CD14-positive monocyte (primary cell): ENCODE measurements around the gene C19orf38. TPM values are rescaled to one million over a fixed set of nuclear protein-coding genes. Genes with fewer than 3 reads are reported as not detected.

Experiments
- DNase-seq, 3 donors: peaks; one replicate each; pipeline ENCODE4 v3.0.0-alpha.2; 2011 to 2022
- H2AFZ ChIP-seq: 2 replicates; pipeline ENCODE4 v1.6.0; 2012; ENCODE audit warnings: mild to moderate bottlenecking, low read depth, low read length, inconsistent platforms; ENCODE audit not compliant: insufficient read depth, poor library complexity, severe bottlenecking
- H3K27ac ChIP-seq, 2 donors: 1 replicate in 1 of 2; 2 replicates in 1 of 2; pipeline ENCODE4 v1.5.1; 2012 to 2013; ENCODE audit warnings: low read length in 2 of 2, control low read depth in 1 of 2, inconsistent platforms in 1 of 2, low read depth in 1 of 2, mild to moderate bottlenecking in 1 of 2
- H3K27me3 ChIP-seq, 2 donors: one replicate each; pipeline versions ENCODE4 v1.6.0 to v1.6.1; 2011 to 2013; ENCODE audit warnings: low read length in 2 of 2; ENCODE audit not compliant: control insufficient read depth in 2 of 2, insufficient read depth in 2 of 2
- H3K36me3 ChIP-seq, 2 donors: replicated peaks in 1 of 2; 1 replicate in 1 of 2; 2 replicates in 1 of 2; pipeline versions ENCODE4 v1.5.1 to v1.6.1; 2012 to 2013; ENCODE audit warnings: low read length in 2 of 2, control low read depth in 1 of 2, inconsistent platforms in 1 of 2, mild to moderate bottlenecking in 1 of 2; ENCODE audit not compliant: insufficient read depth in 2 of 2, control insufficient read depth in 1 of 2
- H3K4me1 ChIP-seq, 2 donors: 1 replicate in 1 of 2; 2 replicates in 1 of 2; pipeline versions ENCODE4 v1.5.1 to v1.6.1; 2012 to 2013; ENCODE audit warnings: low read length in 2 of 2, control low read depth in 1 of 2, inconsistent platforms in 1 of 2, mild to moderate bottlenecking in 1 of 2, moderate library complexity in 1 of 2; ENCODE audit not compliant: insufficient read depth in 2 of 2, control insufficient read depth in 1 of 2
- H3K4me2 ChIP-seq: replicated peaks from 2 replicates; pipeline ENCODE3; 2012; ENCODE audit warnings: low read length, moderate library complexity, mild to moderate bottlenecking; ENCODE audit not compliant: poor library complexity, severe bottlenecking; ENCODE audit errors: extremely low read depth
- H3K4me3 ChIP-seq, 3 experiments: fragments of 200-600 bp in 1 of 3; sonication (generic) in 1 of 3; replicated peaks in 1 of 3; 1 replicate in 2 of 3; 2 replicates in 1 of 3; pipeline ENCODE4 v1.5.1; 2011 to 2013; ENCODE audit warnings: low read length in 3 of 3, mild to moderate bottlenecking in 3 of 3, control low read depth in 2 of 3, low read depth in 2 of 3, inconsistent platforms in 1 of 3, moderate library complexity in 1 of 3
- H3K79me2 ChIP-seq: 2 replicates; pipeline ENCODE4 v1.6.0; 2012; ENCODE audit warnings: mild to moderate bottlenecking, control low read depth, inconsistent platforms, low read length, moderate library complexity; ENCODE audit not compliant: insufficient read depth
- H3K9ac ChIP-seq: 2 replicates; pipeline ENCODE4 v1.6.0; 2017; ENCODE audit warnings: low read length, mild to moderate bottlenecking; ENCODE audit not compliant: insufficient read depth, poor library complexity, severe bottlenecking
- H3K9me3 ChIP-seq, 2 donors: replicated peaks in 1 of 2; 1 replicate in 1 of 2; 2 replicates in 1 of 2; pipeline versions ENCODE4 v1.5.1 to v1.6.1; 2012 to 2013; ENCODE audit warnings: low read length in 2 of 2, control low read depth in 1 of 2; ENCODE audit not compliant: control insufficient read depth in 1 of 2, insufficient read depth in 1 of 2
- H4K20me1 ChIP-seq: 2 replicates; pipeline ENCODE4 v1.6.0; 2012; ENCODE audit warnings: mild to moderate bottlenecking, low read length, control low read depth, moderate library complexity; ENCODE audit not compliant: insufficient read depth
- H3K27ac Mint-ChIP-seq, 7 donors: one replicate each; pipeline ENCODE4 v1.8.0; 2020; ENCODE audit warnings: mild to moderate bottlenecking in 7 of 7, mixed read lengths in 7 of 7, moderate library complexity in 6 of 7, inconsistent platforms in 2 of 7
- H3K27me3 Mint-ChIP-seq, 3 donors: one replicate each; pipeline ENCODE4 v1.8.0; 2021 to 2022; ENCODE audit warnings: low read depth in 3 of 3, mild to moderate bottlenecking in 3 of 3, mixed read lengths in 3 of 3, moderate library complexity in 3 of 3, inconsistent platforms in 1 of 3
- H3K36me3 Mint-ChIP-seq, 2 donors: one replicate each; pipeline ENCODE4 v1.8.0; 2020; ENCODE audit warnings: mixed read lengths in 2 of 2, inconsistent platforms in 1 of 2, mild to moderate bottlenecking in 1 of 2
- H3K4me1 Mint-ChIP-seq: one replicate; pipeline ENCODE4 v1.8.0; 2020; ENCODE audit warnings: mild to moderate bottlenecking, mixed read lengths
- H3K4me3 Mint-ChIP-seq, 2 donors: one replicate each; pipeline ENCODE4 v1.8.0; 2020; ENCODE audit warnings: mild to moderate bottlenecking in 2 of 2, mixed read lengths in 2 of 2, moderate library complexity in 1 of 2
- H3K9me3 Mint-ChIP-seq, 7 donors: one replicate each; pipeline ENCODE4 v1.8.0; 2020 to 2022; ENCODE audit warnings: mixed read lengths in 7 of 7, mild to moderate bottlenecking in 6 of 7, moderate library complexity in 6 of 7, inconsistent platforms in 2 of 7
- CTCF ChIP-seq: fragments of 200-600 bp; IDR thresholded peaks from one replicate; pipeline ENCODE4 v1.8.0; 2022; ENCODE audit warnings: antibody characterized with exemption, mild to moderate bottlenecking
- WGBS: methylation state at CpG from one replicate; pipeline ENCODE4 v1.1.5; 2013; ENCODE audit warnings: missing lambda C conversion rate; ENCODE audit not compliant: insufficient coverage; 5-methylcytosine and 5-hydroxymethylcytosine counted together
- intact Hi-C, 2 donors: fragments of 100-400 bp; cut with micrococcal nuclease; formaldehyde crosslinking; loops; one replicate each; pipeline versions ENCODE4 v1.15.0 to v1.15.1; 2023
- polyA plus RNA-seq, 3 donors: library from polyadenylated mRNA; depleted of rRNA in 1 of 3; unstranded in 2 of 3; stranded (reverse) in 1 of 3; fragments of 300-500 nt in 2 of 3; fragments of >200 nt in 1 of 3; fragmentation: Illumina TruSeq in 2 of 3; gene quantifications; 1 replicate in 2 of 3; 2 replicates in 1 of 3; pipeline ENCODE4 v1.2.3, GENCODE V29; 2012 to 2021

Gene C19orf38
- polyA plus RNA-seq, 3 donors = 134 to 174 (median 149) TPM

GRCh38 chr19:10895920-10896319 lies 47.7 kb downstream of the C19orf38 start:
- Mint-ChIP-seq H3K4me1 (peaks cover 11% of the 10 kb centered on the region), H3K27me3 (peaks cover 0 to 1% (median 0%) of the 10 kb centered on the region in 3 donors), H3K27ac (peak overlapping the region in 1 of 7 donors; percentile 72), H3K9me3 (peaks cover 0 to 2% (median 0%) of the 10 kb centered on the region in 7 donors), H3K36me3 (peaks cover 0 to 15% of the 10 kb centered on the region in 2 donors), H3K4me3 (no peak overlapping the region)
- no peaks in the 10 kb centered on the region for H3K9me3 ChIP-seq
- H3K4me1 ChIP-seq = peaks cover 7 to 11% of the 10 kb centered on the region in 2 donors
- 97% methylated on average over 7 of the region's 12 CpGs for WGBS
- H4K20me1 ChIP-seq = peaks cover 60% of the 10 kb centered on the region
- intact Hi-C loops = no loop called here
- TF ChIP-seq CTCF = no peak
- H2AFZ ChIP-seq = no peak overlapping the region
- H3K27me3 ChIP-seq = no peaks in the 10 kb centered on the region
- H3K9ac ChIP-seq = no peak overlapping the region
- no peak overlapping the region for H3K27ac ChIP-seq
- peaks cover 11% of the 10 kb centered on the region for H3K79me2 ChIP-seq
- no peak for DNase-seq
- no peak overlapping the region for H3K4me3 ChIP-seq
- H3K36me3 ChIP-seq = no peaks in the 10 kb centered on the region
- no peak overlapping the region for H3K4me2 ChIP-seq

GRCh38 chr19:10896851-10897526 lies 48.8 kb downstream of the C19orf38 start:
- peaks cover 0 to 2% (median 0%) of the 10 kb centered on the region in 7 donors for H3K9me3 Mint-ChIP-seq
- no peak for DNase-seq
- peaks cover 0 to 1% (median 0%) of the 10 kb centered on the region in 3 donors for H3K27me3 Mint-ChIP-seq
- H3K9me3 ChIP-seq = no peaks in the 10 kb centered on the region
- peaks cover 0 to 12% of the 10 kb centered on the region in 2 donors for H3K36me3 Mint-ChIP-seq
- H3K4me2 ChIP-seq = no peak overlapping the region
- H4K20me1 ChIP-seq = peaks cover 52% of the 10 kb centered on the region
- H3K4me1 ChIP-seq = peaks cover 7 to 11% of the 10 kb centered on the region in 2 donors
- no peak overlapping the region for H3K9ac ChIP-seq
- H3K27ac Mint-ChIP-seq = peak overlapping the region in 4 of 7 donors; percentile 27 to 47 (median 42)
- no peak overlapping the region for H3K4me3 ChIP-seq
- H2AFZ ChIP-seq = no peak overlapping the region
- TF ChIP-seq CTCF = no peak
- intact Hi-C loops = no loop called here
- 71% methylated on average over 7 of the region's 7 CpGs for WGBS
- peaks cover 11% of the 10 kb centered on the region for H3K79me2 ChIP-seq
- peak overlapping the region in 1 of 2 donors; percentile 45 for H3K27ac ChIP-seq
- H3K27me3 ChIP-seq = no peaks in the 10 kb centered on the region
- no peak overlapping the region for H3K4me3 Mint-ChIP-seq
- H3K4me1 Mint-ChIP-seq = peaks cover 11% of the 10 kb centered on the region
- H3K36me3 ChIP-seq = no peaks in the 10 kb centered on the region
